CD1c-positive myeloid dendritic cell (primary cell): ENCODE data around the gene ZNF141.
A peak's percentile ranks its signal among the peaks of the same experiment; 100 is the strongest.
"Not testable (repeated sequence)": the region's sequence is repeated elsewhere in the genome, so short reads cannot be mapped to it uniquely, and the experiment has no call there.

Source experiments
- DNase-seq: peaks from one replicate; pipeline ENCODE4 v3.0.0-alpha.2; 2016; ENCODE audit errors: extremely low spot score

ZNF141 gene

GRCh38 chr4:337143-337931 is at the start of gene ZNF141:
TSS of gene ZNF141 (plus strand) at chr4:337814. CDS start at chr4:337984, 170 bp downstream.
- peak; percentile 97 for DNase-seq

- DNase-seq = no peak
These were observed 48.7 kb upstream of the ZNF141 start for GRCh38 chr4:288891-289290.

GRCh38 chr4:294732-295131 is 42.9 kb upstream of the ZNF141 start:
- DNase-seq = no peak

- no peak for DNase-seq
These were observed 35.2 kb upstream of the ZNF141 start for GRCh38 chr4:302381-302780.

GRCh38 chr4:304516-304915 is 33.1 kb upstream of the ZNF141 start:
- not testable (repeated sequence) for DNase-seq

GRCh38 chr4:304969-305680 is 32.5 kb upstream of the ZNF141 start, which contains the start of gene ZNF732:
TSS of gene ZNF732 (minus strand) at chr4:305474. CDS start at chr4:305310, 164 bp downstream.
- no peak for DNase-seq

GRCh38 chr4:306551-306961 is 31.1 kb upstream of the ZNF141 start:
- DNase-seq = no peak

- DNase-seq = no peak
These were observed 27.8 kb upstream of the ZNF141 start for GRCh38 chr4:309807-310206.

GRCh38 chr4:314296-314903 is 23.2 kb upstream of the ZNF141 start:
- DNase-seq = no peak

GRCh38 chr4:328729-329128 is 8.9 kb upstream of the ZNF141 start:
- no peak for DNase-seq

- no peak for DNase-seq
These were observed 2.1 kb upstream of the ZNF141 start for GRCh38 chr4:335515-335914.

- no peak for DNase-seq
These were observed 1.3 kb upstream of the ZNF141 start for GRCh38 chr4:336099-336892.

GRCh38 chr4:336893-337142 is 796 bp upstream of the ZNF141 start:
- no peak for DNase-seq

- DNase-seq = peak; percentile 60
These were observed 531 bp downstream of the ZNF141 start for GRCh38 chr4:337932-338758.

- no peak for DNase-seq
These were observed 1.1 kb downstream of the ZNF141 start for GRCh38 chr4:338759-339097.

- no peak for DNase-seq
These were observed 2.4 kb downstream of the ZNF141 start for GRCh38 chr4:340011-340410.

GRCh38 chr4:373062-373839 is 35.6 kb downstream of the ZNF141 start:
- no peak for DNase-seq

GRCh38 chr4:374298-375160 is 36.9 kb downstream of the ZNF141 start:
- DNase-seq = no peak

- DNase-seq = no peak
These were observed 46.8 kb downstream of the ZNF141 start for GRCh38 chr4:384311-385010.
